Activated T-cell treated with anti-CD3 and anti-CD28 coated beads, Interleukin-2, amount 50 U/mL, for 24 hours (primary cell): ENCODE measurements around the gene MEP1B.
A peak's percentile ranks its signal among the peaks of the same experiment; 100 is the strongest.
"Not testable (repeated sequence)": the region's sequence is repeated elsewhere in the genome, so short reads cannot be mapped to it uniquely, and the experiment has no call there.

Experiments used
- DNase-seq: peaks from one replicate; pipeline ENCODE4 v3.0.0-alpha.2; 2020
- H3K27ac Mint-ChIP-seq: 2 replicates; pipeline ENCODE4 v1.8.0; 2020; ENCODE audit warnings: mild to moderate bottlenecking, mixed read lengths
- H3K27me3 Mint-ChIP-seq: 2 replicates; pipeline ENCODE4 v1.8.0; 2020; ENCODE audit warnings: mixed read lengths
- H3K36me3 Mint-ChIP-seq: 2 replicates; pipeline ENCODE4 v1.8.0; 2020; ENCODE audit warnings: low read depth, mixed read lengths
- H3K4me1 Mint-ChIP-seq: 2 replicates; pipeline ENCODE4 v1.8.0; 2020; ENCODE audit warnings: low read depth, mixed read lengths
- H3K4me3 Mint-ChIP-seq: 2 replicates; pipeline ENCODE4 v1.8.0; 2020; ENCODE audit warnings: mild to moderate bottlenecking, moderate library complexity, mixed read lengths
- H3K9me3 Mint-ChIP-seq: 2 replicates; pipeline ENCODE4 v1.8.0; 2020; ENCODE audit warnings: mixed read lengths

The MEP1B gene

DNA sequence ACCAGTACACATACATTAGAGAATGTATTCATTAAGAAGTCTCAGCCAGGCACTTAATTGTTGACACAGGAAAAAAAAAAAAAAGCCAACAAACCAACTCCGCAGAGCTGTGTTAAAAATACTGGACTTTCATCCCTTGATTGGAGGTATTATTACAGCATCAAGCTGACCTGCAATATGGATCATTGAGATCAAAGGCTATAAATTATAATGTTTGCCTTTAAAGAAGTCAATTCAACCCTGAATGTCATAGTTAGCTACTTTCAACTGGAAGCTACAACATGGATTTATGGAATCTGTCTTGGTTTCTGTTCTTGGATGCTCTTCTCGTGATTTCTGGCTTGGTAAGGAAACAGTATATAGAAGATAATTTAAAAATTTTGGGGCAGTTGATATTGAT, at the start of gene MEP1B:
Gene MEP1B, plus strand, starts transcription at position 250 of the 400 bp plus-strand sequence. Its CDS starts 32 bp downstream, at position 282.
- Mint-ChIP-seq H3K27ac (no peak within 1 kb of the TSS), H3K4me1 (no peaks in the 10 kb centered on the region), H3K4me3 (no peak within 1 kb of the TSS), H3K27me3 (peaks cover 18% of the 10 kb centered on the region), H3K36me3 (no peaks in the 10 kb centered on the region), H3K9me3 (no peaks in the 10 kb centered on the region)
- DNase-seq = no peak

GRCh38 chr18:32148185-32148870, 41.5 kb upstream of the MEP1B start:
- Mint-ChIP-seq H3K27me3 (no peaks in the 10 kb centered on the region), H3K4me3 (no peak overlapping the region), H3K4me1 (peaks cover 7% of the 10 kb centered on the region), H3K27ac (no peak overlapping the region), H3K36me3 (no peaks in the 10 kb centered on the region), H3K9me3 (no peaks in the 10 kb centered on the region)
- no peak for DNase-seq

GRCh38 chr18:32152705-32153448, 37.0 kb upstream of the MEP1B start:
- Mint-ChIP-seq H3K9me3 (no peaks in the 10 kb centered on the region), H3K4me1 (peaks cover 8% of the 10 kb centered on the region), H3K27ac (no peak overlapping the region), H3K4me3 (no peak overlapping the region), H3K27me3 (peaks cover 6% of the 10 kb centered on the region), H3K36me3 (no peaks in the 10 kb centered on the region)
- DNase-seq = no peak

- peaks cover 6% of the 10 kb centered on the region for H3K27me3 Mint-ChIP-seq
- H3K4me3 Mint-ChIP-seq = no peak overlapping the region
- no peaks in the 10 kb centered on the region for H3K36me3 Mint-ChIP-seq
- H3K27ac Mint-ChIP-seq = no peak overlapping the region
- no peaks in the 10 kb centered on the region for H3K9me3 Mint-ChIP-seq
- DNase-seq = no peak
- peaks cover 14% of the 10 kb centered on the region for H3K4me1 Mint-ChIP-seq
These were observed 33.0 kb upstream of the MEP1B start for GRCh38 chr18:32156855-32157254.

DNA sequence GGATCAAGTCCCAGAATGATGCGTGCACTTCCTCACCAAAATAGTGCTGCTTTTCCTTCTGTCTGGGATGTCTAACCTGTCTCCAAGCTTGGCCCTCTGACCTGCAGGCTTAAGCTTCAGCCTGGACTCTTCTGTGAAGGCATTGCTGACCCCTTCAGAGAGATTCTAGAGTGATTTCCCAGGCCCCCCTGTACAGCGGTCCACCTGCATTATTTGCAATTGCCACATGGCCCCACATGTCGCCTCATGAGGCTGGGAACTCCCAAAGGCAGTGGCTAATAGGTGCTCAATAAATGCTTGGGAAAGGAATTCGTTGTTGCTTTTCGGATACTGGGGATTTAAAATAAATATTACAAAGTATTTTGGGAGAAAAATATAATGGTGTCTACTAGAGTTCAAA, 32.3 kb upstream of the MEP1B start:
- Mint-ChIP-seq H3K27me3 (peaks cover 6% of the 10 kb centered on the region), H3K4me1 (peaks cover 14% of the 10 kb centered on the region), H3K27ac (no peak overlapping the region), H3K36me3 (no peaks in the 10 kb centered on the region), H3K4me3 (no peak overlapping the region), H3K9me3 (no peaks in the 10 kb centered on the region)
- DNase-seq = no peak

- H3K27ac Mint-ChIP-seq = no peak overlapping the region
- H3K4me1 Mint-ChIP-seq = peaks cover 8% of the 10 kb centered on the region
- H3K4me3 Mint-ChIP-seq = peak overlapping the region; percentile 60
- peak; percentile 73 for DNase-seq
- H3K36me3 Mint-ChIP-seq = no peaks in the 10 kb centered on the region
- peaks cover 6% of the 10 kb centered on the region for H3K27me3 Mint-ChIP-seq
- H3K9me3 Mint-ChIP-seq = no peaks in the 10 kb centered on the region
These were observed 31.7 kb upstream of the MEP1B start for GRCh38 chr18:32158108-32158624.

DNA sequence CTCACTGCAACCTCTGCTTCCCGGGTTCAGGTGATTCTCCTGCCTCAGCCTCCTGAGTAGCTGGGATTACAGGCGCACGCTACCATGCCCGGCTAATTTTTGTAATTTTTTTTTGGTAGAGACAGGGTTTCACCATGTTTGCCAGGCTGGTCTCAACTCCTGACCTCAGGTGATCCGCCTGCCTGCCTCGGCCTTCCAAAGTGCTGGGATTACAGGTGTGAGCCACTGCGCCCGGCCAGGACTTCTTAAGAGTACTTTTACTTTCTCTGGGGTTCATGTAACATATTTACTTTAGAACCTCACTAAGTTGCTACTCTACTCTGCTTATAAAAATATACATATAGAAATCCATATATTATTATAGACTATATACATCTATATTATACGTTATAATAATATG, 31.2 kb upstream of the MEP1B start:
- DNase-seq, H3K27ac Mint-ChIP-seq, H3K36me3 Mint-ChIP-seq, H3K9me3 Mint-ChIP-seq, H3K27me3 Mint-ChIP-seq, H3K4me1 Mint-ChIP-seq: not testable (repeated sequence)
- H3K4me3 Mint-ChIP-seq = peak overlapping the region; percentile 60

GRCh38 chr18:32160547-32160946, 29.3 kb upstream of the MEP1B start:
- no peak overlapping the region for H3K4me3 Mint-ChIP-seq

GRCh38 chr18:32167980-32168730, 21.7 kb upstream of the MEP1B start:
- no peaks in the 10 kb centered on the region for H3K9me3 Mint-ChIP-seq
- H3K27me3 Mint-ChIP-seq = no peaks in the 10 kb centered on the region
- no peaks in the 10 kb centered on the region for H3K4me1 Mint-ChIP-seq
- H3K36me3 Mint-ChIP-seq = no peaks in the 10 kb centered on the region
- H3K27ac Mint-ChIP-seq = no peak overlapping the region
- H3K4me3 Mint-ChIP-seq = no peak overlapping the region
- no peak for DNase-seq

More at GRCh38 chr18:32160547-32160946, 29.3 kb upstream of the MEP1B start:
- Mint-ChIP-seq H3K27ac (no peak overlapping the region), H3K4me1 (peaks cover 7% of the 10 kb centered on the region), H3K27me3 (peaks cover 4% of the 10 kb centered on the region), H3K36me3 (no peaks in the 10 kb centered on the region), H3K9me3 (no peaks in the 10 kb centered on the region)
- DNase-seq = no peak

DNA sequence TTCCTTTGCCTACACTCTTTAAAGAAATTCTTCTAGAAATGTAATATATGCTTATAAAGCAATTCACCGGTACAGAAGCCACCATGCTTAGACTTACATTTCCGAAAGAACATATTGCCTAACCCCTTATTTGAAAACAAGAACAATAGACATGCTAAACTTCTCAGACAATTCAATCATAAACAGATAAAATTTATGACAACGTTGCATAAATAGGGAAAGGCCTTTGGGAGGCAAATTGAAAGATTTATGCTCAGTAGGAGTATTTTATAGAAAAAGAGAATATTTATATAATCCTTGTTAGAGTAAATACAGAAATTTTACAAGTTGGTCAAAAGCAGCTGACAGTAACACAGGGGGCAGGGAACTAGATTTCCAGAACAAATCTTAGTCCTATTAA, 16.2 kb upstream of the MEP1B start:
- Mint-ChIP-seq H3K27me3 (peaks cover 2% of the 10 kb centered on the region), H3K4me3 (no peak overlapping the region), H3K9me3 (no peaks in the 10 kb centered on the region), H3K36me3 (no peaks in the 10 kb centered on the region), H3K27ac (no peak overlapping the region), H3K4me1 (no peaks in the 10 kb centered on the region)
- no peak for DNase-seq

DNA sequence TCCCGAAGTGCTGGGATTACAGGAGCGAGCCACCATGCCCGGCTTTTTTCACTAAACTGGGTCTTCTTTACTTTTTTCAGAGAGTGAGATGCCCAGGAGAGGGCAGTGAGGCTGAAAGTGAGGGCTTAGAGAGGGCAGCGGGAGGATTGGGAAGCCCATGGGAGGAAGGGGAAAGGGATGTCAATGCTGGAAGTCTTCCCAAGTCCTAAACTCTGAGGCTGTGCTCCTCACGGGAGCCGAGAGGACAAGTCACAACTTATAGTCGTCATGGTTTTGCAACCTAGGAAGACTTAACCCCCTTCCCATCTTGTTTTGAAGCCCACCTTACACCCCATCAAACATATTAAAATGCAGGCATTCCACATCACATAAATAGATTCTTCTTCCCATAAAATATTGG, 15.1 kb upstream of the MEP1B start:
- Mint-ChIP-seq H3K4me1 (no peaks in the 10 kb centered on the region), H3K27me3 (peaks cover 2% of the 10 kb centered on the region), H3K9me3 (no peaks in the 10 kb centered on the region), H3K36me3 (no peaks in the 10 kb centered on the region), H3K4me3 (no peak overlapping the region), H3K27ac (no peak overlapping the region)
- no peak for DNase-seq

DNA sequence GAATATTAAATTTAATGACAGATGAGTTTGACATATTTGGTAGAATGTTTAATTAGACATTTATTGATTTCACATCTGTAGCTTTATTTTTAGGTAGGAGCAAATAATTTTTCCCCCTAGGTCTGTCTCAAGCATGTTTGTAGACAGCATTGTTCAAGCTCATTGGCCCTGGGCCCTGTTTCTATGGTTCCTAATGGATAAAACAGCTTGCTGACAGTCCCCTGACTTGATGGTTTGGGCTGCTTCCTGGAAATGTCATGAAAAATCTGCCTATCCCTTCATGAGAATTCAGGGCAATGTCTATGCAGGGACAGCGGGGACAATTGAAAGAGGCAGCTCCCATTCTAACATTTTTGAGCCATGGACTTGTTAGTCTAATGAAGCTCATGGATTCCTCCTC, 14.6 kb upstream of the MEP1B start:
- no peaks in the 10 kb centered on the region for H3K36me3 Mint-ChIP-seq
- H3K27me3 Mint-ChIP-seq = peaks cover 2% of the 10 kb centered on the region
- H3K9me3 Mint-ChIP-seq = no peaks in the 10 kb centered on the region
- no peak overlapping the region for H3K27ac Mint-ChIP-seq
- no peak for DNase-seq
- no peak overlapping the region for H3K4me3 Mint-ChIP-seq
- no peaks in the 10 kb centered on the region for H3K4me1 Mint-ChIP-seq

- H3K4me1 Mint-ChIP-seq, H3K36me3 Mint-ChIP-seq, H3K27me3 Mint-ChIP-seq, H3K9me3 Mint-ChIP-seq, DNase-seq, H3K27ac Mint-ChIP-seq, H3K4me3 Mint-ChIP-seq: not testable (repeated sequence)
These were observed 13.1 kb upstream of the MEP1B start for GRCh38 chr18:32176745-32177144.

GRCh38 chr18:32177530-32177929, 12.3 kb upstream of the MEP1B start:
- Mint-ChIP-seq H3K4me1 (no peaks in the 10 kb centered on the region), H3K27me3 (peaks cover 2% of the 10 kb centered on the region), H3K27ac (no peak overlapping the region), H3K9me3 (no peaks in the 10 kb centered on the region), H3K4me3 (no peak overlapping the region), H3K36me3 (no peaks in the 10 kb centered on the region)
- no peak for DNase-seq

DNA sequence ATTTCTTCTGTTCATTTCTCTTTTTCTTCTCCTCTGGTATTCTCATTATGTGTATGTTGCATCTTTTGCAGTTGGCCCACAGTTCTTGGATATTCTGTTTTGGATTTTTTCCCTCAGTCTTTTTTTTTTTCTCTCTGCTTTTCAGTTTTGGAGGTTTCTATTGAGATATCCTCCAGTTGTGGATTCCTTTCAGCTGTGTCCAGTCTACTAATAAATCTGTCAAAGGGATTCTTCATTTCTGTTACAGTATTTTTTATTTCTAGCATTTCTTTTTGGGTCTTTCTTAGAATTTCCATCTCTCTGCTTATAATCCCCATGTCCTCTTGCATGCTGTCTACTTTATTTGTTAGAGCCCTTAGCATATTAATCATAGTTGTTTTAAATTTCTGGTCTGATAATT, 6.3 kb upstream of the MEP1B start:
- no peak for DNase-seq
- Mint-ChIP-seq H3K36me3 (no peaks in the 10 kb centered on the region), H3K9me3 (peaks cover 14% of the 10 kb centered on the region), H3K4me3 (no peak overlapping the region), H3K4me1 (no peaks in the 10 kb centered on the region), H3K27ac (no peak overlapping the region), H3K27me3 (peaks cover 12% of the 10 kb centered on the region)
